Epithelial cell of esophagus (primary cell): ENCODE results near the gene CDON.
A peak's percentile ranks its signal among the peaks of the same experiment; 100 is the strongest.

ENCODE experiments used
- DNase-seq: peaks from one replicate; pipeline ENCODE4 v3.0.0; 2010; ENCODE audit warnings: low read depth
- H3K4me3 ChIP-seq: 2 replicates; pipeline ENCODE4 v1.5.1; 2011; ENCODE audit warnings: mild to moderate bottlenecking, low read length, control low read depth
- TF ChIP-seq, protein P1 (sequence below): IDR thresholded peaks from 2 replicates; pipeline ENCODE4 v1.5.1; 2011; ENCODE audit warnings: low read depth, mild to moderate bottlenecking, low read length, control low read depth, inconsistent platforms; ENCODE audit not compliant: insufficient read depth; ENCODE audit errors: missing control alignments

CDON gene

DNA sequence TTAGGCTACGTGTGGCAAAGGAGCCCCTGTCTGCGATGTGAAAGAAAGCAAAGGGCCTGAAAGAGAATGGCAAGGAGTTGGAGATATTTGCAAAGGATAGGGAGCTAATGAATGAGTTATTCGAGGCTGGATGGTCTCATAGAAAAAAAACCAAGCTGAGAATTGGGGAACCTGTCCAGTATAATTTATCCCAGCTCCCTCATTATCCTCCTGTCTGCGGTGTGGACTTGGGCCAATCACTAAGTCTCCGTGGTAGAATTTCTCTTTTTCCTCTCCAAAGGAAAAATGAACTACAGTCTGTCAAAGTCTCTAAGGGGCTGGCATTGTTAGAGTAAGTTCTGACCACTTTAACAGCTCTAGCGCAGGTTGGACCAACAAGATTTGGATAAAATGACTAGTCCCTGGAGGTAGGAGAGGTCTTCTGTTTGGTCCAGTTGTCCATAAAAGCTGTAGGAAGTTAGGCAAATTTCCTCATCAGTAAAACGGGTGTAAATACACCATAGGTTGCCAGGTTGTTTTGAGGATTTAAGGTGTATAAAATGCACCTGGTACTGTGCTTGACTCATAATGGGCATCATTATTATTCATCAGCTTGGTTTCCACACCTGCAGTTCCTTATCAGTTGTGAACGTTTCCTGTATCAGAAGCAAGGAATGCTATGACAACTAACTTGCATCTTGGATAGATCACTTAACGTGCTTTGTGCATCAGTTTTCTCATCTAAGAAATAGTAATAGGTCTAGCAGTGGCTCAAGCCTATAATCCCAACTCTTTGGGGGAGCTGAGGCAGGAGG, 10.3 kb upstream of the CDON start:
- H3K4me3 ChIP-seq = no peak overlapping the region
- peak; percentile 54 for DNase-seq
- TF ChIP-seq, protein P1, sequence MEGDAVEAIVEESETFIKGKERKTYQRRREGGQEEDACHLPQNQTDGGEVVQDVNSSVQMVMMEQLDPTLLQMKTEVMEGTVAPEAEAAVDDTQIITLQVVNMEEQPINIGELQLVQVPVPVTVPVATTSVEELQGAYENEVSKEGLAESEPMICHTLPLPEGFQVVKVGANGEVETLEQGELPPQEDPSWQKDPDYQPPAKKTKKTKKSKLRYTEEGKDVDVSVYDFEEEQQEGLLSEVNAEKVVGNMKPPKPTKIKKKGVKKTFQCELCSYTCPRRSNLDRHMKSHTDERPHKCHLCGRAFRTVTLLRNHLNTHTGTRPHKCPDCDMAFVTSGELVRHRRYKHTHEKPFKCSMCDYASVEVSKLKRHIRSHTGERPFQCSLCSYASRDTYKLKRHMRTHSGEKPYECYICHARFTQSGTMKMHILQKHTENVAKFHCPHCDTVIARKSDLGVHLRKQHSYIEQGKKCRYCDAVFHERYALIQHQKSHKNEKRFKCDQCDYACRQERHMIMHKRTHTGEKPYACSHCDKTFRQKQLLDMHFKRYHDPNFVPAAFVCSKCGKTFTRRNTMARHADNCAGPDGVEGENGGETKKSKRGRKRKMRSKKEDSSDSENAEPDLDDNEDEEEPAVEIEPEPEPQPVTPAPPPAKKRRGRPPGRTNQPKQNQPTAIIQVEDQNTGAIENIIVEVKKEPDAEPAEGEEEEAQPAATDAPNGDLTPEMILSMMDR = no peak

DNA sequence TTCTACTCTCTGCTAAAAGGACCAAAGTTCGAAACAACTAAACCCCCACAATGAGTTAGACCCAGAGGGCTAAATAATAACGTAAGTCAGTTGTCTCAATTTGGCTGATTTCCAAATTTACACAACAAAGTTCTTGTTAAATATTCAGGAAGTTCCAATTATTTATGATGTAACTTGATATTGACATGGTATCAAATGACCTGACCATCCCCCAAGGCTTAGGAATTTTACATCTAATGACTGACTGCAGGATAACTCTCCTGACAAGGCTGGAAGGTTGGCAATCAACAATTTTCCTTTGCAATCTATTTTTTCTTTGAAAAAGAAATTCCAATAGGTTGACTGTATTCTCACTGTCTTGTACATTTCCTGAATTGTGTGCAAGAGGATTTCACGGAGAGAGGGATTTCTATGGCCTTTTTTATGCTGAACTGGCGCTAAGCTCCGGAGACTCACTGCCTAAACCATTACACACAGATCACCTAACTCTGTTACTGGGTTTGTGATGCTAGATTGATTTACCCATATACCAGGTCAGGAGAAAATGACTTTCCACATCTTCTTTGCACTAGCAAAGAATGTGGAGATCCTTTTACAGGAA, 9.6 kb upstream of the CDON start:
- peak; percentile 18 for DNase-seq
- TF ChIP-seq, protein P1 = no peak
- no peak overlapping the region for H3K4me3 ChIP-seq

DNA sequence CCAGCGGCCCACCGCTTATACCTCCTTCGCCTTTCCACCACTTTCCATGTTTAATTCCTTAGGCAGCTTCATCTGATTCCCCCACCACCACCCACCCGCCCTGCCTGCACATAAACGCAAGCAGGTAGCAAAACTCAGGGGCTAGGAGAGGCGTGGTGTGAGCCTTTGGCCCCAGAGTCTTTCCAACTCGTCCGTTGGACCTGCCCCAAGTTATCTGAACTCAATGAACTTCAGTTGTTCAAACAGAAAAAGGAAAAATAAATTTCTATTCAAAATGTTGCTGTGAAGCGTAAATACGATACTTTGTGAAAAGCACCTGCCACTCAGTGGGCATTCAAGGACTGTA, 814 bp upstream of the CDON start:
- TF ChIP-seq, protein P1 = no peak
- no peak for DNase-seq
- peak overlapping the region; percentile 25 for H3K4me3 ChIP-seq

DNA sequence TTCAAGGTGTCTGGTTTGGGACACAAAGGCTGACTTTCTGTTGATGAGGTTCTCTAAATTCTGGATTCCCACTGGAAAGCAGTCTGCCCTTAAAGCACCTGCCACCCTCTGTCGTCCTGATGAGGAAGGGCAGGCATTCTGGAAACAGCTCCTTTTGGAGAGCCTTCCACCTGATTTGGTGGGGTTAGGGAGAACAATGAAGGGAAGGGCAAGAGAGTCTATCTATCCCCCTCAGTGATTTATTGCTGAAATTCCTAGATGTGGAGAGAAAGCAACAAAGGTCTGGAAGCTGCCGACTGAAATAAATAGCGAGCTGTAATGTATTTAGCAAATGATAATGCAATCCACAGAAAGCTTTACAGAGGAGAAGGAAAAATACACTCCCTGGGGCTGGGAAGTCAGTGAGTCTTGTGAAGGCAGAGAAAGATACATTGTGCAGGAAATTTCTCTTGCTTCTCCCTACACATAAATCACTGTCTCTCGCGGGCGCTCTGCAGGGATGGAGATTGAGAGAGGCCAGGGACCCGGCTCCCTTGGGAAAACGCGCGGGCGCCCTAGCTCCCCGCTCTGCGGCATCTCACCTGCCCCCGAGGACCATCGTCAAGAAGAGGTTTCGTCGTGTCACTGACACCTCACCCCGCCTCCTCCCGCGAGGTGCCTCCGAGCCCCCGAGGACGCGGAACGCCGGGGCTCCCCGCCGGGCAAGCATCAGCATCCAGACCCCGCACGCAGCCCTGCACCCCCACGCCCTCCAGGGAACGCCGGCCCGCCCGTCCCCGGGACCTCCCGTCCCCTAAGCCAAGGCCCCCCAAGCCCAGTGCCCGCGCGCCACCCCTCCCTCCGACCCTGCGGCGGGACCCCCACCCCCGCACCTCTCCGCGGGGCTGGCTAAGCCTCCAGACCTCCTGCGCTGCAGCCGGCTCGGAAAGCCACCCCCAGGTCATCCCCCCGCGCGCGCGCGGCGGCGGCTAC, 673 bp downstream of the CDON start:
- TF ChIP-seq, protein P1 = peak; percentile 80
- DNase-seq = peak; percentile 56
- H3K4me3 ChIP-seq = peak overlapping the region; percentile 41

DNA sequence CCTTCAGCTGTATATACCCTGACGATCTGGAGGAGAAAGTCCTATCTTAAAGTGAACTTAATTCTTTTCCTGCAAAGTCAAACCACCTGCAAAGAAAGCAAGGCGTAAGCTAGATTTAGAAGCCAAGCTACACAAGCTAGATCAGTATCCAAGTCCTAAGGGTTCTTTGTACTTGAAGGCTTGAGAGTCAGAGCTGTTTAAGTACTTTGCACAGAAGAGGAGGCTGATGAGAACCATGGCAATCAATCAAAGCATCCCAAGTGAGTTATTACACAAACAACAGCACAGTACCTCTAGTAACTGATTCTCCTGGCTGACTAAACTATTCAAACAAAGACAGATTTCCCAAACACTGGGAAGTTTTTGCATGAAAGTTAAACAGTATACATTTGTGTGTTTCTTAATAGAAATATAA, 1.9 kb downstream of the CDON start:
- H3K4me3 ChIP-seq = no peak overlapping the region
- TF ChIP-seq, protein P1 = no peak
- no peak for DNase-seq

DNA sequence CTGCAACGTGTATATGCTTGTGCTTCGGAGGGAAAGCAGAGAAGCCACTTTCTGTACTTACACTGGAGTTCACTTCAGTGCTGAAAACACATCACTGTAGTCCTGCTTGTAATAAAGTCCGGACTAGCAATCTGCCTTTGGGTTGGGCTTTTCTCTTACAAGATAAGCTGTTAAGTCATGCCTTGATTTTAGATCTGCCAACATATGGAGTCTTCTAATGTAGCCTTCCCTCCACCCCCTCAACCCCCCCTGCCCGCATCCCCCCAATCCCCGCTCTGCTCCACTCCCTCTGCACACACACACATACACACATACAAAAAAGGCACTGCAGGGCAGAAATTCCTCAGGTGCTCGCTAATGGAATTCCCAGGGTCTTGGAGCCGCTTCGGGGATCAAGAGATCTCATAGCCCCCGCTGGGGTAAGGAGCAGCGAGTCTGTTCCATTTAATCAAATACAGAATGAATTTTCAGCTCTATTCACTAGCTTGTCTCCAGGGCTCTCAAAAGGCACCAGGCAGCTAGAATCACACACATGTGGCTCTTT, 3.4 kb downstream of the CDON start:
- H3K4me3 ChIP-seq = no peak overlapping the region
- DNase-seq = no peak
- TF ChIP-seq, protein P1 = no peak
